ENCODE results near the gene PRR14L. TPM values are rescaled to one million over a fixed set of nuclear protein-coding genes. Genes with fewer than 3 reads are reported as not detected.

Gene PRR14L
- polyA plus RNA-seq, 1 of the 3 experiments (the other 2 are of a cell fraction): 5.9 TPM

DNA sequence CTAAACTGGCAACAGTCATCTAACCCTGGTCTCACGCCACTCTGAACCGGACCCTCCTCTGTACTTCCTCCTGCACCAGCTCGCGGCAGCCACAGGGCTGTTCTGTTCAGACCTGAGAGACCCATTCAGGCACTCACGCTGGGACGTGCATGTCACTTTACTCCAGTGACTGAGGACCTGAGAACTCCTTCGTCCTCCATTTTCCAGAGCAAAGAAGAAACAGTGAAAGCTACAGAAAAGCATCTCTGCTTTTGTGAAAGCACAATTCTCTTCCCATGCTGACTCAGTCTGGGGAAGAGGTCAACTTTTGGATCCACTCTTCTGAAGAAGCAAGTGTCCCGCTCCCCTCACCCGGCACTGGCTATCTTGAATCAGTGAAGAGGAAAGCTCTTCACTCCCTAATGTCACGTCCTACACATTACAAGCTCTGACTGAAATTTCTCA lies 112.5 kb downstream of the PRR14L start:
- Histone ChIP-seq H3K27ac (ENCODE audit: low read depth in 2 of 2, low read length in 1 of 2) (no peak overlapping the region), H2AFZ (ENCODE audit: low read depth) (no peak overlapping the region), H3K4me3 (ENCODE audit: low read depth in 2 of 2, low read length in 1 of 2) (no peak overlapping the region), H3K4me1 (ENCODE audit: control insufficient read depth in 1 of 2, insufficient read depth in 2 of 2, low read depth in 1 of 2, low read length in 1 of 2) (no peaks in the 10 kb centered on the region; a peak in 1 of 4 replicates), H3K9me3 (no peaks in the 10 kb centered on the region), H3K4me2 (no peak overlapping the region), H3F3A (replicated peaks; ENCODE audit: insufficient read depth) (no peaks in the 10 kb centered on the region), H3K79me2 (ENCODE audit: insufficient read depth) (peaks cover 41% of the 10 kb centered on the region), H3K36me3 (replicated peaks in 1 of 2; ENCODE audit: control insufficient read depth in 1 of 2, insufficient read depth in 2 of 2, low read length in 1 of 2) (no peaks in the 10 kb centered on the region), H3K27me3 (ENCODE audit: insufficient read depth) (no peaks in the 10 kb centered on the region), H3K9me2 (no peaks in the 10 kb centered on the region), H3K9ac (no peak overlapping the region), H4K20me1 (ENCODE audit: insufficient read depth) (peaks cover 15% of the 10 kb centered on the region; the same call in 1 of the 2 replicates)
- ChIA-PET CTCF (interaction anchor here (1.2 to 1.8 kb wide), 3 partner anchors 20 to 81 kb away, joined by 3 to 5 read pairs (median 4); no protein-coding TSS in a partner anchor), POLR2A (interaction anchor here (0.9 kb wide), 1 partner anchor 121 kb away, joined by 3 read pairs; no protein-coding TSS in a partner anchor)
- no peak for TF ChIP-seq POLR2AphosphoS5 (IDR thresholded peaks at IDR 0.05; ENCODE audit: low read depth, low read length)
- TF ChIP-seq CHD2 (IDR thresholded peaks at IDR 0.05; ENCODE audit: low read length, partially characterized antibody): no peak
- TF ChIP-seq, protein P1, sequence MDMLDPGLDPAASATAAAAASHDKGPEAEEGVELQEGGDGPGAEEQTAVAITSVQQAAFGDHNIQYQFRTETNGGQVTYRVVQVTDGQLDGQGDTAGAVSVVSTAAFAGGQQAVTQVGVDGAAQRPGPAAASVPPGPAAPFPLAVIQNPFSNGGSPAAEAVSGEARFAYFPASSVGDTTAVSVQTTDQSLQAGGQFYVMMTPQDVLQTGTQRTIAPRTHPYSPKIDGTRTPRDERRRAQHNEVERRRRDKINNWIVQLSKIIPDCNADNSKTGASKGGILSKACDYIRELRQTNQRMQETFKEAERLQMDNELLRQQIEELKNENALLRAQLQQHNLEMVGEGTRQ (IDR thresholded peaks at IDR 0.05; ENCODE audit: borderline replicate concordance, low read depth, low read length): no peak
- TF ChIP-seq SIN3A (IDR thresholded peaks at IDR 0.05; ENCODE audit: borderline replicate concordance, low read depth, low read length): no peak
- TF ChIP-seq MXI1 (IDR thresholded peaks at IDR 0.05; ENCODE audit: low read depth, low read length): no peak
- no peak for TF ChIP-seq GATA2 (CRISPR knock-in tag; IDR thresholded peaks at IDR 0.05)
- no peak for TF ChIP-seq YY1 (IDR thresholded peaks at IDR 0.05; ENCODE audit: low read depth)
- TF ChIP-seq RFX5 (IDR thresholded peaks at IDR 0.05; ENCODE audit: low read length): no peak
- TF ChIP-seq NRF1 (IDR thresholded peaks at IDR 0.05; ENCODE audit: low read depth, low read length): no peak
- TF ChIP-seq, protein P2, sequence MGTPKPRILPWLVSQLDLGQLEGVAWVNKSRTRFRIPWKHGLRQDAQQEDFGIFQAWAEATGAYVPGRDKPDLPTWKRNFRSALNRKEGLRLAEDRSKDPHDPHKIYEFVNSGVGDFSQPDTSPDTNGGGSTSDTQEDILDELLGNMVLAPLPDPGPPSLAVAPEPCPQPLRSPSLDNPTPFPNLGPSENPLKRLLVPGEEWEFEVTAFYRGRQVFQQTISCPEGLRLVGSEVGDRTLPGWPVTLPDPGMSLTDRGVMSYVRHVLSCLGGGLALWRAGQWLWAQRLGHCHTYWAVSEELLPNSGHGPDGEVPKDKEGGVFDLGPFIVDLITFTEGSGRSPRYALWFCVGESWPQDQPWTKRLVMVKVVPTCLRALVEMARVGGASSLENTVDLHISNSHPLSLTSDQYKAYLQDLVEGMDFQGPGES (IDR thresholded peaks at IDR 0.05; ENCODE audit: low read depth, low read length): no peak
- TF ChIP-seq RXRA (IDR thresholded peaks at IDR 0.05; ENCODE audit: borderline replicate concordance, low read depth): no peak
- TF ChIP-seq RAD21 (IDR thresholded peaks at IDR 0.05; ENCODE audit: low read length): no peak
- no peak for TF ChIP-seq NFIC (IDR thresholded peaks at IDR 0.05; ENCODE audit: borderline replicate concordance)
- TF ChIP-seq, protein P3, sequence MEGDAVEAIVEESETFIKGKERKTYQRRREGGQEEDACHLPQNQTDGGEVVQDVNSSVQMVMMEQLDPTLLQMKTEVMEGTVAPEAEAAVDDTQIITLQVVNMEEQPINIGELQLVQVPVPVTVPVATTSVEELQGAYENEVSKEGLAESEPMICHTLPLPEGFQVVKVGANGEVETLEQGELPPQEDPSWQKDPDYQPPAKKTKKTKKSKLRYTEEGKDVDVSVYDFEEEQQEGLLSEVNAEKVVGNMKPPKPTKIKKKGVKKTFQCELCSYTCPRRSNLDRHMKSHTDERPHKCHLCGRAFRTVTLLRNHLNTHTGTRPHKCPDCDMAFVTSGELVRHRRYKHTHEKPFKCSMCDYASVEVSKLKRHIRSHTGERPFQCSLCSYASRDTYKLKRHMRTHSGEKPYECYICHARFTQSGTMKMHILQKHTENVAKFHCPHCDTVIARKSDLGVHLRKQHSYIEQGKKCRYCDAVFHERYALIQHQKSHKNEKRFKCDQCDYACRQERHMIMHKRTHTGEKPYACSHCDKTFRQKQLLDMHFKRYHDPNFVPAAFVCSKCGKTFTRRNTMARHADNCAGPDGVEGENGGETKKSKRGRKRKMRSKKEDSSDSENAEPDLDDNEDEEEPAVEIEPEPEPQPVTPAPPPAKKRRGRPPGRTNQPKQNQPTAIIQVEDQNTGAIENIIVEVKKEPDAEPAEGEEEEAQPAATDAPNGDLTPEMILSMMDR (IDR thresholded peaks at IDR 0.05): no peak
- no peak for DNase-seq
- WGBS (ENCODE audit: low lambda C conversion rate): 94% methylated on average over 10 of the region's 10 CpGs
